D721Med (cell line): ENCODE data around the gene CNOT9.

Experiments
- DNase-seq: peaks from one replicate; pipeline ENCODE4 v3.0.0; 2011; ENCODE audit warnings: low spot score; ENCODE audit not compliant: insufficient read length
- FAIRE-seq: peaks from 2 replicates; lab custom pipeline; 2011; peaks lifted over from hg19 to GRCh38; lab: Jason Lieb, UNC
- CTCF ChIP-seq: IDR thresholded peaks from 2 replicates; pipeline ENCODE4 v1.5.1; 2012; ENCODE audit warnings: mild to moderate bottlenecking, control low read depth; ENCODE audit not compliant: insufficient read depth; ENCODE audit errors: missing control alignments

The CNOT9 gene

DNA sequence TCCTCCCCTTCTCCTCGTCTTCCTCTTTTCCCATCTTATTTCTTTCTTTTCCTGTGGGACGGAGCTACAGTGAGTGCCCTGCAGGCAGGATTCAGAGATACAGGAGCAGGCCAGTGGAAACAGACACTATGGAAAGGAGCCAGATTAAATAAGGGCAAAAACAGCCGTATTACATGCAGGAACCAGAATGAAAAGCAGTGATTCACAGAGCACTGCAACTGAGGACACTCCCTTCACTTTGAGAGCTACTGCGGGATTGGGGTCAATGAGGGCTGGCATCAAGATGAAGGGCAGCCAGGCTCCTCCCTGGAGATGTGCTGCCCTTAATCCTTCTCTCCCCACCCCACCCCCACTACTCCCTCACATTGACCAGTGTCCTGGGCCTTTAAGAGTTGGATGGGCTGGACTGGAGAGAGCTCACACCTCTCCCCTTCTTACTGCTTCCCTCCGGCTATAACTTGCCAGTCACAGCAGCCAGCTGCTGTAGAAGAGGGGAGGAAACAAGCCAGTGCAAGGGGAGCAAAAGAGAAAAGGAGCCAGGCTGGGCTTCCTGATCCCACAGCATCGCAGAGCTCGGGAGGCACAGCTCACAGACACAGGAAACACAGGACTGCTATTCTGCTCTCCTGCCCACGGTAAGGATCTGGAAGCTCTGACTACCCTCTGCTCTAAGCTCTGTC, 38.9 kb downstream of the CNOT9 start, which contains the start of gene PLCD4:
TSS of gene PLCD4 (plus strand) at position 464 of the 680 bp plus-strand sequence. CDS start 7,841 bp downstream, outside the sequence.
- TF ChIP-seq CTCF = no peak
- FAIRE-seq (no peak), DNase-seq (no peak)

GRCh38 chr2:218615868-218616315, 47.3 kb downstream of the CNOT9 start:
- TF ChIP-seq CTCF = no peak
- DNase-seq (no peak), FAIRE-seq (no peak)

GRCh38 chr2:218618102-218618860, 49.6 kb downstream of the CNOT9 start:
- FAIRE-seq = no peak
- DNase-seq = no peak
- TF ChIP-seq CTCF = peak; percentile 16

DNA sequence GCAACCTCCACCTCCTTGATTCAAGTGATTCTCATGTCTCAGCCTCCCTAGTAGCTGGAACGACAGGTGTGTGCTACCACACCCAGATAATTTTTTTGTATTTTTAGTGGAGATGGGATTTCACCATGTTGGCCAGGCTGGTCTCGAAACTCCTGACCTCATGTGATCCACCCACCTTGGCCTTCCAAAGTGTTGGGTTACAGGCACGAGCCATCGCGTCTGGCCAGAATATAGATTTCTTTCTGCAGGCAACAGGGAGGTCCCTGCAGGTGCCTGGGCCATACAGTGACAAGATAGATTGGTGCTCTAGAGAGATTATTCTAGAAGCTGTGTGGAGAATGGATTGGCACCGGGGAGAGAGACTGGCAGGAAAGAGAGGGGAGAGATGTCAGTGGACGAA, 52.4 kb downstream of the CNOT9 start:
- FAIRE-seq (no peak), DNase-seq (no peak)
- no peak for TF ChIP-seq CTCF

- no peak for FAIRE-seq
- no peak for DNase-seq
These were observed 54.1 kb downstream of the CNOT9 start for GRCh38 chr2:218622606-218623365.

DNA sequence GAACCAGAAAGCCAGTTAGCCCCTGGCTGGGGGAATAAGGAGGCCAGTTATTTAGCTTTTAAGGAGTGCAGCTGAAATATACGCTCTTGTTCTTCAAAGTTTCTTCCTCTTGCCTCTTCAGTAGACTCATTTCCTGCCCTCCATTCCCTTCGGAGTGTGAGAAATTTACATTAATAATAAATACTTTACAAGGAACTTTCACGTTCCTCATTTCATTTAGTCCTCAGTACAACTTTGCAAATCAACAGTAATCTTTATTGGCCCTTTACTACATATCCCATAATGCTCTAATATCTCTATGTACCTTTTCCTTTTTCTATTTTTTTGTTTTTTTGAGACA, 54.7 kb downstream of the CNOT9 start:
- DNase-seq = no peak
- TF ChIP-seq CTCF = no peak
- FAIRE-seq = no peak

More at GRCh38 chr2:218622606-218623365, 54.1 kb downstream of the CNOT9 start:
- no peak for TF ChIP-seq CTCF
